Activated T-helper 2 cell treated with anti-CD3 and anti-CD28 coated beads, Interferon-gamma antibody, Interleukin-2, Interleukin-4, amounts not matched to agents 10 μg/mL and 5 μg/mL and 100 μg/mL, durations not matched to agents 14 hours and 24 hours and 36 hours (primary cell): ENCODE results near the gene AAR2. TPM values are rescaled to one million over a fixed set of nuclear protein-coding genes. Genes with fewer than 3 reads are reported as not detected.

Experiments used
- DNase-seq: peaks from one replicate; pipeline ENCODE4 v3.0.0; 2021; ENCODE audit warnings: low spot score
- H3K27ac Mint-ChIP-seq: one replicate; pipeline ENCODE4 v1.8.0; 2021; ENCODE audit warnings: mixed read lengths
- H3K27me3 Mint-ChIP-seq: one replicate; pipeline ENCODE4 v1.8.0; 2021; ENCODE audit warnings: low read depth, mixed read lengths
- H3K36me3 Mint-ChIP-seq: one replicate; pipeline ENCODE4 v1.8.0; 2021; ENCODE audit warnings: low read depth, mixed read lengths
- H3K4me1 Mint-ChIP-seq: one replicate; pipeline ENCODE4 v1.8.0; 2021; ENCODE audit warnings: low read depth, mixed read lengths
- H3K4me3 Mint-ChIP-seq: one replicate; pipeline ENCODE4 v1.8.0; 2021; ENCODE audit warnings: low read depth, mild to moderate bottlenecking, moderate library complexity, mixed read lengths
- H3K9me3 Mint-ChIP-seq: one replicate; pipeline ENCODE4 v1.8.0; 2021; ENCODE audit warnings: mixed read lengths
- intact Hi-C: fragments of 100-400 bp; cut with micrococcal nuclease; formaldehyde crosslinking; loops from one replicate; pipeline ENCODE4 v1.15.1; 2023
- total RNA-seq: library from RNA; stranded (reverse); gene quantifications from 2 replicates; pipeline ENCODE4 v1.2.3, GENCODE V29; 2022

AAR2 gene
- total RNA-seq, 1 donor from 2014 or later = 27.1 TPM

- no peaks in the 10 kb centered on the region for H3K36me3 Mint-ChIP-seq
- no peak for DNase-seq
- H3K27me3 Mint-ChIP-seq = peaks cover 6% of the 10 kb centered on the region
- peaks cover 2% of the 10 kb centered on the region for H3K4me1 Mint-ChIP-seq
- H3K4me3 Mint-ChIP-seq = no peak overlapping the region
- no peaks in the 10 kb centered on the region for H3K9me3 Mint-ChIP-seq
- intact Hi-C loops = no loop called here
- no peak overlapping the region for H3K27ac Mint-ChIP-seq
Observed at GRCh38 chr20:36207602-36208001, 28.7 kb upstream of the AAR2 start.

- peaks cover 6% of the 10 kb centered on the region for H3K27me3 Mint-ChIP-seq
- no peak for DNase-seq
- H3K4me3 Mint-ChIP-seq = no peak overlapping the region
- intact Hi-C loops = no loop called here
- H3K27ac Mint-ChIP-seq = no peak overlapping the region
- no peaks in the 10 kb centered on the region for H3K36me3 Mint-ChIP-seq
- no peaks in the 10 kb centered on the region for H3K9me3 Mint-ChIP-seq
- H3K4me1 Mint-ChIP-seq = no peaks in the 10 kb centered on the region
Observed at GRCh38 chr20:36208257-36208656, 28.0 kb upstream of the AAR2 start.

- Mint-ChIP-seq H3K27me3 (no peaks in the 10 kb centered on the region), H3K4me1 (no peaks in the 10 kb centered on the region), H3K9me3 (no peaks in the 10 kb centered on the region), H3K4me3 (no peak overlapping the region), H3K36me3 (no peaks in the 10 kb centered on the region), H3K27ac (no peak overlapping the region)
- no peak for DNase-seq
- intact Hi-C loops = no loop called here
Observed at GRCh38 chr20:36210436-36211021, 25.7 kb upstream of the AAR2 start.

GRCh38 chr20:36213362-36213761 is 22.9 kb upstream of the AAR2 start:
- Mint-ChIP-seq H3K27me3 (peaks cover 8% of the 10 kb centered on the region), H3K4me1 (no peaks in the 10 kb centered on the region), H3K36me3 (no peaks in the 10 kb centered on the region), H3K4me3 (no peak overlapping the region), H3K9me3 (no peaks in the 10 kb centered on the region), H3K27ac (no peak overlapping the region)
- intact Hi-C loops = no loop called here
- DNase-seq = no peak

- DNase-seq = no peak
- Mint-ChIP-seq H3K36me3 (no peaks in the 10 kb centered on the region), H3K4me3 (no peak overlapping the region), H3K27me3 (peaks cover 8% of the 10 kb centered on the region), H3K9me3 (no peaks in the 10 kb centered on the region), H3K4me1 (no peaks in the 10 kb centered on the region), H3K27ac (no peak overlapping the region)
- intact Hi-C loops = no loop called here
Observed at GRCh38 chr20:36214684-36215256, 21.5 kb upstream of the AAR2 start.

GRCh38 chr20:36215778-36216177 is 20.5 kb upstream of the AAR2 start:
- Mint-ChIP-seq H3K4me1 (no peaks in the 10 kb centered on the region), H3K36me3 (no peaks in the 10 kb centered on the region), H3K27me3 (peaks cover 8% of the 10 kb centered on the region), H3K27ac (no peak overlapping the region), H3K9me3 (no peaks in the 10 kb centered on the region), H3K4me3 (no peak overlapping the region)
- DNase-seq = no peak
- intact Hi-C loops = no loop called here

- H3K4me3 Mint-ChIP-seq = no peak overlapping the region
- H3K4me1 Mint-ChIP-seq = no peaks in the 10 kb centered on the region
- no peaks in the 10 kb centered on the region for H3K9me3 Mint-ChIP-seq
- DNase-seq = no peak
- no peaks in the 10 kb centered on the region for H3K36me3 Mint-ChIP-seq
- intact Hi-C loops = no loop called here
- no peak overlapping the region for H3K27ac Mint-ChIP-seq
- H3K27me3 Mint-ChIP-seq = peaks cover 8% of the 10 kb centered on the region
Observed at GRCh38 chr20:36216314-36217025, 19.8 kb upstream of the AAR2 start.

GRCh38 chr20:36217226-36217625 is 19.1 kb upstream of the AAR2 start:
- H3K36me3 Mint-ChIP-seq = no peaks in the 10 kb centered on the region
- H3K27me3 Mint-ChIP-seq = peaks cover 8% of the 10 kb centered on the region

GRCh38 chr20:36218380-36219064 is 17.8 kb upstream of the AAR2 start:
- intact Hi-C loops = no loop called here
- H3K27ac Mint-ChIP-seq = no peak overlapping the region
- DNase-seq = no peak
- no peaks in the 10 kb centered on the region for H3K4me1 Mint-ChIP-seq
- H3K9me3 Mint-ChIP-seq = no peaks in the 10 kb centered on the region
- peaks cover 8% of the 10 kb centered on the region for H3K27me3 Mint-ChIP-seq
- no peaks in the 10 kb centered on the region for H3K36me3 Mint-ChIP-seq
- no peak overlapping the region for H3K4me3 Mint-ChIP-seq

More at GRCh38 chr20:36217226-36217625, 19.1 kb upstream of the AAR2 start:
- Mint-ChIP-seq H3K27ac (no peak overlapping the region), H3K4me1 (no peaks in the 10 kb centered on the region), H3K9me3 (no peaks in the 10 kb centered on the region), H3K4me3 (no peak overlapping the region)
- intact Hi-C loops = no loop called here
- DNase-seq = no peak

- H3K4me3 Mint-ChIP-seq = no peak overlapping the region
- H3K27me3 Mint-ChIP-seq = peaks cover 8% of the 10 kb centered on the region
- intact Hi-C loops = no loop called here
- H3K27ac Mint-ChIP-seq = no peak overlapping the region
- no peaks in the 10 kb centered on the region for H3K4me1 Mint-ChIP-seq
- H3K9me3 Mint-ChIP-seq = no peaks in the 10 kb centered on the region
- no peak for DNase-seq
- no peaks in the 10 kb centered on the region for H3K36me3 Mint-ChIP-seq
Observed at GRCh38 chr20:36219671-36220220, 16.5 kb upstream of the AAR2 start.

GRCh38 chr20:36225666-36226065 is 10.6 kb upstream of the AAR2 start:
- no peak overlapping the region for H3K27ac Mint-ChIP-seq
- no peak overlapping the region for H3K4me3 Mint-ChIP-seq
- peaks cover 8% of the 10 kb centered on the region for H3K4me1 Mint-ChIP-seq
- no peaks in the 10 kb centered on the region for H3K9me3 Mint-ChIP-seq
- H3K27me3 Mint-ChIP-seq = peaks cover 7% of the 10 kb centered on the region
- DNase-seq = no peak
- intact Hi-C loops = no loop called here
- no peaks in the 10 kb centered on the region for H3K36me3 Mint-ChIP-seq

GRCh38 chr20:36228770-36229169 is 7.5 kb upstream of the AAR2 start:
- no peaks in the 10 kb centered on the region for H3K9me3 Mint-ChIP-seq
- H3K36me3 Mint-ChIP-seq = no peaks in the 10 kb centered on the region
- peaks cover 7% of the 10 kb centered on the region for H3K27me3 Mint-ChIP-seq
- peaks cover 10% of the 10 kb centered on the region for H3K4me1 Mint-ChIP-seq
- intact Hi-C loops = no loop called here
- no peak for DNase-seq
- no peak overlapping the region for H3K4me3 Mint-ChIP-seq
- H3K27ac Mint-ChIP-seq = no peak overlapping the region

- Mint-ChIP-seq H3K27ac (no peak overlapping the region), H3K4me1 (peaks cover 10% of the 10 kb centered on the region), H3K9me3 (no peaks in the 10 kb centered on the region), H3K27me3 (peaks cover 7% of the 10 kb centered on the region), H3K36me3 (no peaks in the 10 kb centered on the region), H3K4me3 (no peak overlapping the region)
- no peak for DNase-seq
- intact Hi-C loops = no loop called here
Observed at GRCh38 chr20:36230019-36230418, 6.3 kb upstream of the AAR2 start.
